Occipital lobe (tissue), 2 donors: ENCODE data around the gene ZNF761. TPM values are rescaled to one million over a fixed set of nuclear protein-coding genes. Genes with fewer than 3 reads are reported as not detected.
"Not testable (repeated sequence)": the region's sequence is repeated elsewhere in the genome, so short reads cannot be mapped to it uniquely, and the experiment has no call there.

Source experiments
- DNase-seq: peaks from one replicate; lab custom pipeline; 2025; lab: John Stamatoyannopoulos, UW
- total RNA-seq: library from RNA; depleted of rRNA; stranded (reverse); fragments of >200 nt; gene quantifications from one replicate; pipeline ENCODE4 v1.2.3, GENCODE V29; 2014

Gene ZNF761
- total RNA-seq, 1 donor from 2014 or later: 20.7 TPM

DNA sequence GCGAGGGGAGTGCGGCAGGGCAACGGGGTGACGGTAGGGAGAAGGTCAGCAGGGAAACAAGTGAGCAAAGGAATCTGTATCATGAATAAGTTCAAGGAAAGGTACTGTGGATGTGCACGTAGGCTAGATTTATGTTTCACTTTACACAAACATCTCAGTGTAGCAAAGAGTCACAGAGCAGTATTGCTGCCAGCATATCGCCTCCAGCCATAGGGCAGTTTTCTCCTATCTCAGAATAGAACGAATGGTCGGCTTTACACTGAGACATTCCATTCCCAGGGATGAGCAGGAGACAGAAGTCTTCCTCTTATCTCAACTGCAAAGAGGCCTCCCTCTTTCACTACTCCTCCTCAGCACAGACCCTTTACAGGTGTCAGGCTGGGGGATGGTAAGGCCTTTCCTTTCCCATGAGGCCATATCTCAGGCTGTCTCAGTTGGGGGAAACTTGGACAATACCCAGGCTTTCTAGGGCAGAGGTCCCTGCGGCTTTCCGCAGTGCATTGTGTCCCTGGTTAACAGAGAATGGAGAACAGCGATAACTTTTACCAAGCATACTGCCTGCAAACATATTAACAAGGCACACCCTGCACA is 28.4 kb downstream of the ZNF761 start:
- DNase-seq: not testable (repeated sequence)

DNA sequence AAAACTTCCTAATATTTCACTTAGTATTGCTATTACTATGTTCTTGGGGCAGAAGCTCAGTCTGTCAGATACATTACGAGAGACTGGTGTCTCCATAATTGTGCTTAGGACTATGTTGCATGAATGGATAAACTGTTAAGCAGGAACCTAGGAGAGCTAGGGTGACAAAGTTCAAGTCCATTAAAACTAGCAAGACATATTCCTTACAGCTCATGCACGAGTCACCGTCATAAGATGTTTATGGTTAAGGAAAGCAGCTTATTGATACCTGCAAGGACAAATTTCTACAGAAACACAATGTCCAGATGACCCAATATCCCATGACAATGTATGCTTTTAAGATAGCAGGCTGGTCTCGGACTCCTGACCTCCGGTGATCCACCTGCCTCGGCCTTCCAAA is 30.1 kb downstream of the ZNF761 start:
- DNase-seq: no peak

DNA sequence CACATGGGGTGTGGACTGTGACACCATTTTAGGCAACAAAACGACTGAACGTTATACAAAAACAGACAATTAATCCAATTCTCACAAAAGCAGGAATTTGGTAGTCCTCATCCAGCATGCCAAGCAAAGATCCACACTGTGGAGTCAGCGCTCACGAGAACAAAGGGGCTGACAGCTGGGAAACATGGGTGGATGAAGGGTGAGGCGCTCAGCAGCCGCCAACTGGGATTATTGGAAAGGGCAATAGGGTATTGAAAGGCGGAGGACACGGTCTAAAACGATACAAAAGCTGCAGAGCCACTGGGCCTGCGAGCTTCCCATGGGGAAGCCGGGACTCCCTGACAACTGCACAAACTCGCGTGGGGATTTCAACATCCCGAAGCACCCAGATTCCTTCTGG is 31.1 kb downstream of the ZNF761 start:
- DNase-seq: no peak

DNA sequence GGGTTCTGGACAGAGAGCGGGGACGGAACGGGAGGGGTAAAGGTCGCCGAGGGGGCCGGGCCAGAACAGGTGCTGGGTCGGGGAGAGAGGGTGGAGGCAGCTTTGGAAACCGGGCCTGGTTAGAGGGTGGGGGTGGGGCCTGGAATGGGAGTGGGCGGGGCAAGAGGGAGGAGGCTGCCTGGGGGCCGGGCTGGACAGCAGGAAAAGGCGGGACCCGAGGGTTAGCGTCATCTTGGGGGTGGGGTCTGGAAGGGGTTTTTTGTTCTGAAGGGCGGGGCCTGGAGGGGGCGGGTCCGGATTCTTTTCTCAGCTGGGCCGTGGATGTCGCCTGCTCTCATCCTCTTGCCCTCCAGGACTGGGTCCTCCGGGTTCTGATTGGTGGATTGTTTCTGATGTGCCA is 31.5 kb downstream of the ZNF761 start:
- peak; percentile 66 for DNase-seq

DNA sequence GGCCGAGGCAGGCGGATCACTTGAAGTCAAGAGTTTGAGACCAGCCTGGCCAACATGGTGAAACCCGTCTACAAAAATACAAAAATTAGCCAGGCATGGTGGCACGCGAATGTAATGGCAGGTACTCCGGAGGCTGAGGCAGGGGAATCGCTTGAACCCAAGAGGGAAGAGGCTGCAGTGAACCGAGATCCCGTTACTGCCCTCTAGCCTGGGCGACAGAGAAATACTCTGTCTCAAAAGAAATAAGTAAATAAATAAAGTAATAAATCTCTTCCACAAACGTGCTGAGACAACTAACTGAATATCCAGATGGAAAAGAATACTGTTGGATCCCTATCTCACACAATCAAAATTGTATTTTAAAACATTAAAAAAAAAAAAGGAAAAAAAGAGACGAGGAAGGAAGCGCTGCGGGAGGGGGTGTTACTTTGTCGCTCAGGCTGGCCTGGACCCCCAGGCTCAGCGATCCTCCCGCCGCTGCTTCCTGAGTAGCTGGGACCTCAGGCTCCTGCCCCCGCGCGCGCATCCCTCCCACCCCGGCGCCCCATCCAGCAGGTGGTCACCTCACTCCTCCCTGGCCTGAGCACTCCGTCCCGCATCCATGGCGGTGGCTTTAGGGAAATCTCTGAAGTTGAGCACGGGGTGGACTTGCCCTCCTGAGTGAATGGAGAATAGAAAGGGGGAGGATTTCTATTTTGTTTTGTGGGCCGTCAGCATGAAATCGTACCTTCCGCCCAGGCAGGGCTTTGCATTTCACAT is 35.1 kb downstream of the ZNF761 start:
- no peak for DNase-seq

DNA sequence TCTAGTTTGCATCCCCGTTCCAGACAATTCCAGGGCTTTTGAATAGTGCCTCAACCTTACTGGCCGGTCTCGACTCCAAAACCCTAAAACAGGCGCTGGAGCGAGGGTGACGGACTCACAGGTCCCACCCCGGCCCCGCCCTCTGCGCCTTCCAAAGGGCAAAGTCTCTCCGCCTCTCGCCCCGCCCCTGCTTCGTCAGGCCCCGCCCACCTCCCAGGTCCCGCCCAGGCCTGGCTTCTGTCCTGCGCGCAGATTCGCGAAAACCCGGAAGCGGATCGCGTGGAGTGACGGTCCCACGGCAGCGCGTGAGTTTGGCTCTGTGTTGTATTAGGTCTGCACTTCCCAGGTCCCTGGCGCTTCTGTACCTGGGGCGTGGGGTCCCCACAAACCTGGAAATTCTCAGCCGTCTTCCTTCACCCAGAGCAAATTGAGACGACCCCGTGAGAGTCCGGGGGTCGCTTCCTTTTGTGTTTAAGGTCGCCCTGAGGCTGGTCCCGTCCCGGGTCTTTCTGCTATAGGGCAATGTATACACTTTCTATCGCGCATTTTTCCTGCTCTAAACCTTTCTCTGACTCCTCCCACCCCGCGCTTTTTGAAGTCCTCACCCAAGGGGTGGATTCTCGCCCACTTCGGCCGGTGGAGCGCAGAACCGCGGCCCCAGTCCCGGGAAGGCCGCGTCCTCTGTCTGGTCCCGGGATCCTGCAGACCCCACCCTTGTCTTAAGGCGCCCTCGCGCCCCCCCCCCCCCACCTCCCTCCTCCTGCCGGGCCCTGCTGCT is 35.9 kb downstream of the ZNF761 start, which contains the start of gene ZNF813:
TSS of gene ZNF813 (plus strand) at position 249 of the 778 bp plus-strand sequence. CDS start 16,090 bp downstream, outside the sequence.
- peak; percentile 79 for DNase-seq

DNA sequence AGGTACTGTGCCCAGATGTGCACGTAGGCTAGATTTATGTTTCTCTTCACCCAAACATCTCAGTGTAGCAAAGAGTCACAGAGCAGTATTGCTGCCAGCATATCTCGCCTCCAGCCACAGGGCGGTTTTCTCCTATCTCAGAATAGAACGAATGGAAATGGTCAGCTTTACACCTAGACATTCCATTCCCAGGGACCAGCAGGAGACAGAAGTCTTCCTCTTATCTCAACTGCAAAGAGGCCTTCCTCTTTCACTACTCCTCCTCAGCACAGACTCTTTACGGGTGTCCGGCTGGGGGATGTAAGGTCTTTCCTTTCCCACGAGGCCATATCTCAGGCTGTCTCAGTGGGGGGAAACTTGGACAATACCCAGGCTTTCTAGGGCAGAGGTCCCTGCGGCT is 36.8 kb downstream of the ZNF761 start:
- DNase-seq: not testable (repeated sequence)

DNA sequence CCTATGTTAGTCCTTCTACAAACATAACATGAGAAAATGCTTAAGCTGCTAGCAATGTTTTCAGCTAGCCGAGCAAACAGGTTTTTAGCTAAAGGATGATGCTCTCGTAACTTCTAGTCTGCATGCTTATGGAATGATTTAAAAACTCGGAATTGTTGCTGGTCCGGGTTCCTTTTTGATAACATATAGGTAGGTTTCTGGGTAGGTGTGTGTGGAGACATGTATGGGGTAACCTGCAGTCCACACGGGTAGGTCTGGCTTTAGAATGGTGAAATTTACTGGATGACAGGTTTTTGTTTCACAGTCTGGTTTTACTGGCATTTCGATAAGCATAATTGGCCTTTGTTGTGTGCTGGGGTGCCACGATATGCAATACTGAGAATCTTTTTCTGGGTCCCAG is 40.1 kb downstream of the ZNF761 start:
- DNase-seq: no peak

DNA sequence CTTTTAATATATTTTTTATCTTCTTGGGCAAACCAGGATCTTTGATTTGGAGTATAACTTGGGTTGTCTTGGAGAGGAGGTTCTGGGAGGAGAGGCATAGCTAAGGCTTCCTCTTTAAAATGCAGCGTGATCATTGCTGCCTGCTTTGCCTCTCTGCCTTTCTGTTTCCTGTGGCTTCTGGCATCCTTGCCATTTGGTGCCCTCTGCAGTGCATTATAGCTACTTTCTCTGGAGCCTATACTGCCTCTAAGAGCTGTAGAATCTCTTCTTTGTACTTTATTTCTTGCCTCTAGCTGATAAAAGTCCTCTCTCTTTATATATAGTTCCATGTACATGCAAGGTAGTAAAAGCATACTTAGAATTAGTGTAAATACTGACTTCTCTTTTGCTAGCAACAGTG is 43.0 kb downstream of the ZNF761 start:
- not testable (repeated sequence) for DNase-seq

DNA sequence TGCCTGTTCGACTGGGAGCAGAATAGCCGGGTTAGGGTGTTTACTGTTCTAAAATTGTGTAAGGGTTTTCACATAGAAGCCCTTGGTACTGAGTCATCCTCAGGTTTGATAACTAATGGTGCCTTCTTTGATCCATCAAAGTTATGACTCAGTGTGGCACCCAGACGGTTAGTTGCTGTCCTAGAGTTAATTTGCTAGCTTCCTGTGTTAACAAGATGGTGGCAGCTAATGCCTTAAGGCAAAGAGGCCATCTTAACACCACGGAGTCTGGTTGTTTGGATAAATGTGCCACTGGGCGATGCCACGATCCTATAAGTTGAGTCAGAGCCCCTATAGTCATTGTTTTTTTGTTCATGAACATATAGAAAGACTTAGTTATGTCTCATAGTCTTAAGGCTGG is 43.7 kb downstream of the ZNF761 start:
- not testable (repeated sequence) for DNase-seq

DNA sequence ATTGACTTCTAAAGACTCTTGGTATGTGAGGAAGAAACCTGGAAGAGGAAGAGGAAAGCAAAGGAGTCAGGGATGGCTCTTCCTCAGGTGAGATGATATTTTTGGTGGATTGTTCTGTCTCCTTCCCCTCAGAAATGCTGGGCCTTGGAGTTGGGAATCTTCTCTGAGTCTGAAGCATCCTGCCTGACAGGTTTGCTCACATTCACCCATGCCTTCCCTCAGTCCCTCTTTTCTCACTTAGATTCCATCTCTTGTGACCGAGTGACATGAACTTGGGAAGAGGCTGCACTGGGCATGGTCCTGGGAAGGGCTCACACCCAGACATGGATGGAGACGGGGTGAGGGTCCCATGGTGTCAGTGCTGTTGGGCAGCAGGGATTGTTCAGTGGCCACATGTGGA is 52.0 kb downstream of the ZNF761 start:
- DNase-seq: not testable (repeated sequence)

DNA sequence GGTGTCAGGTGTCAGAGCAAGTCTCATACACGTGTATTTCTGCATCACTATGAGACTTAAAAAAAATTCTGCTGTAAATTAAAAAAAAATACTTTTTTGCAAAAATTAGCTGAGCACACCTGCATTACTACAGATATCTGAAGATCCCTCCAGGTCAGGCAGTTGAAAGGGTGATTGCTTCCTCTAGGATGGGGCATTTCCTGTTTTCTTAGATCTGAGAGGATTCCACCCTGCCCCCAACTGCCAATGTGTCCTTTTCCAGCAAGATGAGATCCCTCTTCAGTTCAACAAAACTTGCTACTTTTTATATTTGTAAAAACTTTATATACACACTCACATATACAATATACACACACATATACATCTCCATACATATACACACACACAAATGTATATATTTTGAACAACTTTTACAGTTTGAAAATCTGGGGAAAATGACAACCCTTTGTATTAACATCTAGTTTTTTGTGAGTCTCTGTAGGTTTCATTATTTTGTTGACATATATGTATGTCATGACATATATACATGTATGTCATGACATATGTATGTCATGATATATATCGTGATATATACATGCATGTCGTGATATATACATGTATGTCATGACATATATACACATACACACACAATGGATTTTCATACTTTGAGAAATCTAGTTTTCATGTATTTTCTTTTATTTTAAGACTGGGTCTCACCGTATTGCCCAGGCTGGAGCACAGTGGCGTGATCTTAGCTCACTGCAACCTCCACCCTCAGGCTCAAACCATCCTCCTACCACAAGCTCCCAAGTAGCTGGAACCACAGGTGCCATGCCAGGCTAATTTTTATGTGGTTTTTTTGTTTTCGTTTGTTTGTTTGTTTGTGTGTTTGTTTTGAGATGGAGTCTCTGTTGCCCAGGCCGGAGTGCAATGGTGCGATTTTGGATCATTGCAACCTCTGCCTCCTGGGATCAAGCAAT is 53.5 kb downstream of the ZNF761 start:
- no peak for DNase-seq

DNA sequence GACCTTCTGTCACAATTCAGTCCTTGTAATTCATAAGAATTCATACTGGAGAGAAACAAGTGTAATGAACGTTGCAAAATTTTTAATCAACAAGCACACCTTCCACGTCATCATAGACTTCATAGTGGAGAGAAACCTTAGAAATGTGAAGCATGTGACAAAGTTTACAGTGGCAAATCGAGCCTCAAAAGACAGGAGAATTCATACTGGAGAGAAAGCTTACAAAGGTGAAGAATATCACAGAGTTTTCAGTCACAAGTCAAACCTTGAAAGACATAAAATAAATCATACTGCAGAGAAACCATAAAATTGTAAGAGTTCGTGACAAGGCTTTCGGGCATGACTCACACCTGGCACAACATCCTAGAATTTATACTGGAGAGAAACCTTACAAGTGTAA is 60.4 kb downstream of the ZNF761 start:
- no peak for DNase-seq

DNA sequence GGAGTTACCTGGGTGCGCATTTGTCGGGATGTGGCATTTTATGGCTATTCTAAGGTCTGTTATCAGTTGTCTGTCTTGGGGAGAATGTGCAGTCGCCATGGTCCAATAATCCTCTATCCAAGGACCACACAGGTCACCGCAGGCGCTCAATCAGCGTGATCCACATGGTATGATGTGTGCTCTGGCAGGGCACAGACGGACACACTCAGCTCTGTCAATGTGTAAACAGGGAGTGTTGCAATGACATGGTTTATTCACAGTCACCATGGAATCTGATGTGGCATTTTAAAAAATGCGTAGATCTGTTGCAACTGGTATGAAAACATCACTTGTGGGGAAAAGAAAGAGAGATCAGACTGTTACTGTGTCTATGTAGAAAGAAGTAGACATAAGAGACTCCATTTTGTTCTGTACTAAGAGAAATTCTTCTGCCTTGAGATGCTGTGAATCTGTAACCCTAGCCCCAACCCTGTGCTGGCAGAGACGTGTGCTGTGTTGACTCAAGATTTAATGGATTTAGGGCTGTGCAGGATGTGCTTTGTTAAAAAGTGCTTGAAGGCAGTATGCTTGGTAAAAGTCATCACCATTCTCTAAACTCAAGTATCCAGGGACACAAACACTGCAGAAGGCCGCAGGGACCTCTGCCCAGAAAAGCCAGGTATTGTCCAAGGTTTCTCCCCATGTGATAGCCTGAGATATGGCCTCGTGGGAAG is 65.7 kb downstream of the ZNF761 start:
- not testable (repeated sequence) for DNase-seq

DNA sequence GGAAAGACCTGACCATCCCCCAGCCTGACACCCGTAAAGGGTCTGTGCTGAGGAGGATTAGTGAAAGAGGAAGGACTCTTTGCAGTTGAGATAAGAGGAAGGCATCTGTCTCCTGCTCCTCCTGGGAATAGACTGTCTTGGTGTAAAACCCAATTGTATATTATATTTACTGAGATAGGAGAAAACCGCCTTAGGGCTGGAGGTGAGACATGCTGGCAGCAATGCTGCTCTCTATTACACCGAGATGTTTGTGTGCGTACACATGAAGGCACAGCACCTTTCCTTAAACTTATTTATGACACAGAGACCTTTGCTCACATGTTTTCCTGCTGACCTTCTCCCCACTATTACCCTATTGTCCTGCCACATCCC is 66.2 kb downstream of the ZNF761 start:
- DNase-seq: not testable (repeated sequence)

DNA sequence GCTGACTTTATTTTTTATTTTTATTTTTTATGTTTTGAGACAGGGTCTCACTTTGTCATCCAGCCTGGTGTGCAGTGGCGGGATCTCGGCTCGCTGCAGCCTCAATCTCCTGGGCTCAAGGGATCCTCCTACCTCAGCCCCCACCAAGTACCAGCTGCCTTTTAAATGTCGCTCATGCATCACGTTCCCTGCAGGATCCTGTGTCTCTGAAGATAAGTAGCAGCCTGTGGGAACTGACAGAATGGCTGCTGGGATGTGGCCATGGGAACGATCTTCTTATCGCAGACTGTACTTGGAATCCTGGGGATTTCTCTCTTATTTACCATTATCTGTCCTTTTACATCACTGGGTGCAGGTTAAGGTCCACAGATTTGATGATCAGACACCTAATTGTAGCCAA is 71.4 kb downstream of the ZNF761 start:
- DNase-seq: not testable (repeated sequence)

DNA sequence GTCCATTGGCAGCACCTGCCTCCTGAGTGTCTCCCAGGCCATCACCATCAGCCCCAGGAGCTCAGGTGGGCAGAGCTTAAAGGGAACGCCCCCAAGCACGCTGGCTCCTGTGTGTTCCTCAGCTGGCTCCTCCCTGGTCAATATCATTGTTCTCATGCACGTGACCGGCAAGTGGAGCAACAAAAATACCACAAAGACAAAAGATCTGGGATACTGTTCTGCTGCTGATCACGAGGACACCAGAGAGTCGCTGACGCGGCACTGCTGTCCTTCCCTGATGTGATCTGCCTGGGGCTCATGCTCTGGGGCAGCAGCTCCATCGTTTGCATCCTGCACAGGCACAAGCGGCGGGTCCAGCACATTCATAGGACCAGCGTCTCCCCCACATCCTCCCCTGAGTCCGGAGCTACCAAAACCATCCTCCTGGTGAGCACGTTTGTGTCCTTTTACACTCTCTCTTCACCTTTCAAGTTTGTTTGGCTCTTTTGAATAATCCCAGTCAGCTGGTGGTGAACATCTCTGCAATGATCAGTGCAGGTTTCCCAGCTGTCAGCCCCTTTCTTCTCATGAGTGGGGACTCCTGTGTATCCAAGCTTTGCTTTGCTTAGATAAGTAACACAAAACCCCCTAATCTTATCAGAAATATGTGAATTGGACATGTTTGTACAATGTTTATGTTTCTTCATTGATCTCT is 72.0 kb downstream of the ZNF761 start:
- DNase-seq: peak; percentile 13

DNA sequence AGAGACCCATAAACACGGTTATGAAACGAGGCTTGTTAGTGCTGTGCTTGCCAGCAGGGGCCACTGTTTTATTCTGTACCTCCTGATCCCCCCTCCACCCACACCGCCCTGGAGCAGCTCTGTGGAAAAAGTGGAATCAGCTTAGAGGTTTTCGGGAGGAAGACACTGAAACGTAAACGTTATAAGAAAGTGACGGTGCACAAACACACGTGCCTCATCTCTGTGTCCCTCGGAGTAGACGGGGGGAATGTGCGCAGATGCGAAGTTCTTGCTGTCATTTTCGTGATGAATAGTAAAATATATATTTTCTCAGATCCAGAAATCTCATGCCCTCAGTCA is 72.5 kb downstream of the ZNF761 start:
- DNase-seq: not testable (repeated sequence)

DNA sequence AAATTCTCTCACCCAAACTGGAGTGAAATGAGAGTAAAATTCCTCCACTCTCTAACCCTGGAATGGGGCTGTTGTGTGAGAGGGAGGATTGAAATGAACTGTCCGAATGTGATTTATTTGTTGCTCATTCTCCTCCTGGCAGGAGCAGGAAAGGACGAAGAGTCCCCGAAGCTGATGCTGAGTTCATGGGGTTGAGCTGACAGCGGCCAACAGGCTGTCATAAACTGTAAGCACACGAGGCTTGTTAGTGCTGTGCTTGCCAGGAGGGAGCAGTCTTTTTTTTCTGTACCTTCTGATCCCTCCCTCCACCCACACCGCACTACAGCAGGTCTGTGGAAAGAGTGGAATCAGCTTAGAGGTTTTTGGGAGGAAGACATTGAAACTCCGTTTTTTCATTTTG is 73.1 kb downstream of the ZNF761 start:
- DNase-seq: no peak

DNA sequence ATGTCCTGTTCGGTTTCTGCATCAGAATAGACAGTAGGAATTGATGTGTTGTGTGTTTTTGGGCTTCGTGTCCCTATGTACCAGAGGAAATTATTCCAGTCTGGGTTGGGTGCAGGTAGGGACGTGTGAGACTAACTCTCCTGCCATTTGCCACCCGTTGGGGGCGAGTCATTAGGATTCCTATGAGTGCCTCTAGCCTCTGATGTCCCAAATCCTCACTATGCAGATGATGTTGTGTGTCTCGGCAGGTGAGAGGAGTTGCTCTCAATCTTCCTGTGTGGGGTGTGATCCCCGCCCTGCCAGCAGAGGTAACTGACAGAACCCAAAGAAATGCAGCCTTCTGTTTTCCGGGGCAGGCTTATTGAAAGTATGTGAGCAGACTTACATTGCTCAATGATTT is 74.9 kb downstream of the ZNF761 start:
- DNase-seq: no peak
